ENCODE results near the gene PPFIA2.

PPFIA2 gene

DNA sequence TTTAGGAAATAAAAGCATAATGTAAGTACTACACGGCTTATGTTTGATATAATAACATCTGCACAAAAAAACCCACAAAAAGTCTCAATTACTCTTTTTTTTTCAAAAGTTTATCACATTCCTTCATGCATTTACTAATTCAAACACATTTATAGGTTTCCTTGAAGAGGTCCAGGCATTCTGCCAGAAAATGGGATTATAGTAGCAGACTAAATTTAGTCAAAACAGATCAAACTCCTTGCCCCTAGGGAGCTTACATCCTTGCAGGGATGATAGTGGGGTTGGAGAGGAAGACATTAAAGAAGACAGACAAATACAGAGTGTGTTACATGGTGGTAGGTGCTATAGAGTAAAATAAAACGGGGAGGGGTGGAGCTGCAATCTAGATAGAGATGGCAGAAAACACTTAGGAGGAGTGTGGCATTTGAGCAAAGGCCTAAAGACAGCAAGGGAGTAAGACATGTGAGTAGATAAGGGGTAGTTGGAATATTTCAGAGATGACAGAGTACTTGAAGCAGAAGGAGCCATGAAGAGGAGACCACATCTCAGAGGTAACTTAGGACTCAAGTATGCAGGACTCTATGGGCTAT is 266.9 kb downstream of the PPFIA2 start:
- TF ChIP-seq, protein P1, sequence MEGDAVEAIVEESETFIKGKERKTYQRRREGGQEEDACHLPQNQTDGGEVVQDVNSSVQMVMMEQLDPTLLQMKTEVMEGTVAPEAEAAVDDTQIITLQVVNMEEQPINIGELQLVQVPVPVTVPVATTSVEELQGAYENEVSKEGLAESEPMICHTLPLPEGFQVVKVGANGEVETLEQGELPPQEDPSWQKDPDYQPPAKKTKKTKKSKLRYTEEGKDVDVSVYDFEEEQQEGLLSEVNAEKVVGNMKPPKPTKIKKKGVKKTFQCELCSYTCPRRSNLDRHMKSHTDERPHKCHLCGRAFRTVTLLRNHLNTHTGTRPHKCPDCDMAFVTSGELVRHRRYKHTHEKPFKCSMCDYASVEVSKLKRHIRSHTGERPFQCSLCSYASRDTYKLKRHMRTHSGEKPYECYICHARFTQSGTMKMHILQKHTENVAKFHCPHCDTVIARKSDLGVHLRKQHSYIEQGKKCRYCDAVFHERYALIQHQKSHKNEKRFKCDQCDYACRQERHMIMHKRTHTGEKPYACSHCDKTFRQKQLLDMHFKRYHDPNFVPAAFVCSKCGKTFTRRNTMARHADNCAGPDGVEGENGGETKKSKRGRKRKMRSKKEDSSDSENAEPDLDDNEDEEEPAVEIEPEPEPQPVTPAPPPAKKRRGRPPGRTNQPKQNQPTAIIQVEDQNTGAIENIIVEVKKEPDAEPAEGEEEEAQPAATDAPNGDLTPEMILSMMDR (conservative IDR thresholded peaks at IDR 0.05): no peak
- no peak for TF ChIP-seq ZFX (IDR thresholded peaks at IDR 0.05)

DNA sequence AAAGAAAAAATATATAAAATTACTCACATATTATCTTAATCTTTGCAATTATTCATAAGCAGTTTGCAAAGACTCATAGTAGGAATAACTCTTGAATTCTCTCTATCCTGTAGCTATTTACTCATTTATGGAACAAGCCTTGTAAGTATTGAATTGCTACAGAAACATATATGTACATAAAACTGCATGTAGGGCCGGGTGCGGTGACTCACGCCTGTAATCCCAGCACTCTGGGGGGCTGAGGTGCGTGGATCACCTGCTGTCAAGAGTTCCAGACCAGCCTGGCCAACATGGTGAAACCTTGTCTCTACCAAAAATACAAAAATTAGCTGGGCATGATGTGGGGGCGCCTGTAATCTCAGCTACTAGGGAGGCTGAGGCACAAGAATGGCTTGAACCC is 286.2 kb downstream of the PPFIA2 start:
- H3K27ac ChIP-seq: no peak overlapping the region
- no peak for TF ChIP-seq ZFX (IDR thresholded peaks at IDR 0.05)
- TF ChIP-seq, protein P1 (conservative IDR thresholded peaks at IDR 0.05): no peak

More for the DNA sequence above, 266.9 kb downstream of the PPFIA2 start:
- no peak overlapping the region for H3K27ac ChIP-seq

DNA sequence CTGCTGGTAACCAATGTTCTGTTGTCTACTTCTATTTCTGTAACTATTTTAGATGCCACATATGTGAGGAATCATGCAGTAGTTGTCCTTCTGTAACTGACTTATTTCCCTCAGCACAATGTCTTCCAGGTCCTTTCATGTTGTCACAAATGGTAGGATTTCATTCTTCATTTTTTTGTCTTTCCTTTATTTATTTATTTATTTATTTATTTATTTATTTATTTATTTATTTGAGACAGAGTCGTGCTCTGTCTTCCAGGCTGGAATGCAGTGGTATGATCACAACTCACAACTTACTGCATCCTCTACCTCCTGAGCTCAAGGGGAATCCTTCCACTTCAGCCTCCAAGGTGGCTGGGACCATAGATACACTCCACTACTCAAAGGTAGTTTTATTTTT is 288.2 kb downstream of the PPFIA2 start:
- H3K27ac ChIP-seq: no peak overlapping the region
- TF ChIP-seq ZFX (IDR thresholded peaks at IDR 0.05): no peak

DNA sequence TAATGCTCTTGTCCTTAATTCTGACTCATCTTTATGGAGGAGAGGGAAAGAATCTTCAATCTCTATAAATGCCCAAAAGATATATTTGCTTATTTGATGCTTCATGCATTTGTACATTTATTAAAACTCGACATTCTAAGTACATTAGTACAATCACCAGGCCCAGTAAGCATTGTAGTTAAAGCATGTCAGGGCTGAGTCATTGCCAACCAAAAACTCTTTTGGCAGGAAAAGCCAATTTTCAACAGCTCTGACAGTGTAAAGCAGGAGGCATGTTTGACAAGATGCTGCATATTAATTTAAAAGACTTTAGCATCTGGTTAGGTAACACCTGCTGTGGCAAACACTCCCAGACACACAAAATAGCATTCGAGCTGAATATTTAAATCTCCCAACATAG is 290.9 kb downstream of the PPFIA2 start:
- no peak for TF ChIP-seq ZFX (IDR thresholded peaks at IDR 0.05)
- TF ChIP-seq, protein P1 (conservative IDR thresholded peaks at IDR 0.05): no peak
- H3K27ac ChIP-seq: no peak overlapping the region

DNA sequence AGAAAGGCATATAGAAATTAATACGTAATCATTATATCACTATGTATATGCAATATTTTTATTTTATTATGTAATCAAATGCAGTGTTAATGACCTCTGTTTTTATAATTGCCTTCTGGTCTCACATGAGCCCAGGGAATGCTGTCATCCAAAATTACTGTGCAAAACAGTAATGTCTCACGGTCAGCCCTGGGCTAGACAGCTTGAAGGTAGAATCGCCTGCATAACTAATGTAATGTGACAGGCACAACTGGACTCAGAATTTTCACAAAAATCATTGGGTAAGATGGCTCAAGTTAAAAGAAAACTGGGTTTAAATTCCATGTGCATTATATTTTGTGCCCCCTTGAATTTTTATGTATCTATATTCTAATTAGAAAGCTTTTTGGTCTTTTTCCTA is 293.3 kb downstream of the PPFIA2 start:
- no peak overlapping the region for H3K27ac ChIP-seq
- TF ChIP-seq ZFX (IDR thresholded peaks at IDR 0.05): no peak
- TF ChIP-seq, protein P1 (conservative IDR thresholded peaks at IDR 0.05): no peak

DNA sequence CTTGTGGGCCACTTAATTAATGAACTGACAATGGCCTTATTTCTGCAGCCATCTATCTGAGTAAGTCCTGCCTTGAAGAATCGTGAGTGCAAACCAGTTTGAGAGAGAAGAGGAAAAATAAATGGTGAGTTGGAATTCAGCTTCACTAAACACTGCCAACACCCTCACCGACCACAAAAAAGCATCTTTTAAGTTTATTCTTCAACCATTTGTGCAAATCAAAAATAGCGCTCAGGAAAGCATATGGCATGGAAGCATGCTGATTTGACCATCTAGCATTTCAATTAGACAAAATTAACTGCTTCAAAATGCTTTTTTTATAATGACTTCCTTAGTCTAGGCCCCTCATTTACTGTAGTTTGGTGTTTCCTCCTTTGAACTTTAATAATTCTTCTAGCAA is 294.0 kb downstream of the PPFIA2 start:
- H3K27ac ChIP-seq: no peak overlapping the region

DNA sequence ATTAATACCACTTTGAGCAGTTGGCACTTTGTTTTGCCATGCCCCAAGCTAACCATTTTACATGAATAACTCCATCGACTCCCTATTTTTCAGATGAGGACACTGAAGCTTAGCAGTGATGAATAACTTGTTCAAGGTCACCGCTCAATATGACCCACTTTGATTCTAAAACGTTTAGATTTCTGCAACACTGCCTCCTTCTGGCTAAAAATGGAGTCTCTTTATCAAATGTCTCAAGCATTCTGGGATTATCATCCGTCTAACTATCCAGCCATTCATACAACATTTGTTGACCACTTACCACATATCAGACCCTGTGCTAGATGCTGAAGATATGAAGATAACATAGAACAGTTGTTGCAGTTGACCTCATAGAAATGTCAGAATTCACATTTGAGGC is 298.0 kb downstream of the PPFIA2 start:
- no peak overlapping the region for H3K27ac ChIP-seq
- TF ChIP-seq ZFX (IDR thresholded peaks at IDR 0.05): no peak
- TF ChIP-seq, protein P1 (conservative IDR thresholded peaks at IDR 0.05): peak; percentile 35

More for the DNA sequence above, 294.0 kb downstream of the PPFIA2 start:
- TF ChIP-seq, protein P1 (conservative IDR thresholded peaks at IDR 0.05): no peak
- no peak for TF ChIP-seq ZFX (IDR thresholded peaks at IDR 0.05)
